Measurements from ENCODE around the gene CCDC185. TPM values are rescaled to one million over a fixed set of nuclear protein-coding genes. Genes with fewer than 3 reads are reported as not detected.
A peak's percentile ranks its signal among the peaks of the same experiment; 100 is the strongest.

The CCDC185 gene
- total and polyA plus RNA-seq, 2 of the 13 experiments (the other 11 are each of a cell fraction or from before 2014, with no cell fraction given), result not detected

DNA sequence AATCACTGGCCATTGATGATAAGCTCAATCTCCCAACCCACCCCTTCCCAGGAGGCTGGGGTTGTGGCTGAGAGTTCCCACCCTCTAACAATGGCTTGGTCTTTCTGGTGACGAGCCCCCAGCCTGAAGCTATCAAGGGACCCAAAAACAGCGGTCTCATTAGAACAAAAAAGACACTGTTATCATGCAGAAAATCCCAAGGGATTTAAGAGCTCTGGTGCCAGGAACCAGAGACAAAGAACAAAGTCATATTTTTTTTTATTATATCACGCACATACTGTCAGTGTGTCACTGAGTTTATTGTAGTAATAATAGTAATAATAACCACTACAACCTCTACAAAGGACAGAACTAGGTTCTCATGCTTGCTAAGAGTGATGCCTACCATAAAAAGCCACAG, 43.9 kb downstream of the CCDC185 start (continued):
- TF ChIP-seq POLR2G (IDR thresholded peaks at IDR 0.05; ENCODE audit: low read depth, low read length) (no peak), ZNF562 (CRISPR knock-in tag; IDR thresholded peaks at IDR 0.05; ENCODE audit: borderline replicate concordance) (no peak), RFX5 (IDR thresholded peaks at IDR 0.05; ENCODE audit: low read depth, low read length) (no peak)

DNA sequence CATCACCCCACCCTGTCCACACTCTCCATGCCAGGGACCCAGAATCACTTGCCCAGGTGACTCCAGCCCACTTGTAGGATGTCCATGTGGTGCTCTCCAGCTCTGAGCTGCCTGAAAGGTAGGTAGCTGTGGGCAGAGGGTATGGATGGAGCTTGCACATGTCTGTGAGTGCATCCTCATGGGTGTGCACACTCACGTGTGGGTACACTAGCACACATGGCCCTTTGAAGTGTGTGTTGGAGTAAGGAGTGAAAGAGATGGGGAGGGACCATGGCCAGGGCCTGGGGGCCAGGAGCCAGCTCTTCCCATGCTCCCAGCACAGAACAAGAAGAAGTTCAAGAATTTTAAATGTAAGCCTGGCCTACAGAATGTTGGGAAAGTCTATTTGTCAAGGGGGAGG, 50.2 kb downstream of the CCDC185 start:
- WGBS (ENCODE audit: low lambda C conversion rate), result 0% methylated on average over 1 of the region's 1 CpG
- no TSS peak for BruUV-seq (replicated peaks)
- Histone ChIP-seq H3K4me3 (replicated peaks in 1 of 3; ENCODE audit: insufficient read depth in 1 of 3, low read depth in 2 of 3, low read length in 3 of 3) (no peak overlapping the region), H3K27me3 (ENCODE audit: control insufficient read depth in 1 of 2, insufficient read depth in 2 of 2, low read length in 2 of 2) (no peaks in the 10 kb centered on the region; a peak in 1 of 5 replicates), H2AFZ (ENCODE audit: low read length) (no peak overlapping the region), H3K9me3 (ENCODE audit: low read length) (peaks cover 14% of the 10 kb centered on the region), H4K20me1 (ENCODE audit: insufficient read depth, low read length) (no peaks in the 10 kb centered on the region), H3K27ac (ENCODE audit: extremely low read length, insufficient read depth, low read length) (no peak overlapping the region), H3K4me1 (ENCODE audit: insufficient read depth, low read length) (no peaks in the 10 kb centered on the region), H3K36me3 (replicated peaks in 1 of 2; ENCODE audit: control insufficient read depth in 1 of 2, insufficient read depth in 2 of 2, low read length in 2 of 2) (no peaks in the 10 kb centered on the region), H3K79me2 (ENCODE audit: insufficient read depth, low read length) (no peaks in the 10 kb centered on the region), H3K9ac (ENCODE audit: insufficient read depth, low read depth, low read length) (no peak overlapping the region), H3K4me2 (ENCODE audit: low read depth, low read length) (no peak overlapping the region)
- intact Hi-C loops (cut with micrococcal nuclease; ENCODE audit: unreplicated experiment) (no loop called here), in situ Hi-C loops (cut with HindIII; ENCODE audit: extremely low pct_ligation_motif_present, low pct_unique_long_range_greater_than_20kb) (no loop called here)
- TF ChIP-seq, protein P1, sequence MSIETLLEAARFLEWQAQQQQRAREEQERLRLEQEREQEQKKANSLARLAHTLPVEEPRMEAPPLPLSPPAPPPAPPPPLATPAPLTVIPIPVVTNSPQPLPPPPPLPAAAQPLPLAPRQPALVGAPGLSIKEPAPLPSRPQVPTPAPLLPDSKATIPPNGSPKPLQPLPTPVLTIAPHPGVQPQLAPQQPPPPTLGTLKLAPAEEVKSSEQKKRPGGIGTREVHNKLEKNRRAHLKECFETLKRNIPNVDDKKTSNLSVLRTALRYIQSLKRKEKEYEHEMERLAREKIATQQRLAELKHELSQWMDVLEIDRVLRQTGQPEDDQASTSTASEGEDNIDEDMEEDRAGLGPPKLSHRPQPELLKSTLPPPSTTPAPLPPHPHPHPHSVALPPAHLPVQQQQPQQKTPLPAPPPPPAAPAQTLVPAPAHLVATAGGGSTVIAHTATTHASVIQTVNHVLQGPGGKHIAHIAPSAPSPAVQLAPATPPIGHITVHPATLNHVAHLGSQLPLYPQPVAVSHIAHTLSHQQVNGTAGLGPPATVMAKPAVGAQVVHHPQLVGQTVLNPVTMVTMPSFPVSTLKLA (IDR thresholded peaks at IDR 0.05), result peak; percentile 67
- no peak for TF ChIP-seq ZNF430 (CRISPR knock-in tag; IDR thresholded peaks at IDR 0.05)
- no peak for FAIRE-seq
- no peak for DNase-seq (ENCODE audit: low spot score)
- no peak for ATAC-seq
- ChIA-PET CTCF (ENCODE audit: low intra/inter-chr PET ratio, low total read pairs) (no interaction called here), POLR2A (no interaction called here)

DNA sequence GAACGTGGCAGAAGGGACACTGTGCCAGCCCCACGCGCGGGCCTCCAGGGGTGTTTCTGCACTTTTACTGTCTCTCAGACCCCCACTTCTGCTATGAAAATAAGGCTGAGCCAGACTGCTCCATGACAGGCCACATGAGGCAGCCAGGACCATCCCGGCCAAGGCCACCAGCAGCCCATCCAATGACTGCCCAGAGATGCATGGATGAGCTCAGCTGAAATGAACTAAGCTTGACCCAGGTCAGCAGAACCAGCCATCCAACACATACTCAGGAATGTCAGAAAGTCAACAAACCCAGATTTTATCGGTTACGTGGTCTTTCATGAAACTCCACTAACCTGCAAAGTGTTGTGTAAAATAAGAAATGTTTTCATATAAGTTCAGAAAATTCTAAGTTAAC, 51.2 kb downstream of the CCDC185 start:
- no peak overlapping the region for H3K9ac ChIP-seq (ENCODE audit: insufficient read depth, low read depth, low read length)
- no peaks in the 10 kb centered on the region for H3K36me3 ChIP-seq (replicated peaks in 1 of 2; ENCODE audit: control insufficient read depth in 1 of 2, insufficient read depth in 2 of 2, low read length in 2 of 2)
- WGBS (ENCODE audit: low lambda C conversion rate), result 7% methylated on average over 3 of the region's 7 CpGs
- ChIA-PET CTCF (ENCODE audit: low intra/inter-chr PET ratio, low total read pairs) (no interaction called here), POLR2A (no interaction called here)
- H3K4me2 ChIP-seq (ENCODE audit: low read depth, low read length), result no peak overlapping the region
- H2AFZ ChIP-seq (ENCODE audit: low read length), result no peak overlapping the region
- H3K4me1 ChIP-seq (ENCODE audit: insufficient read depth, low read length), result no peaks in the 10 kb centered on the region
- in situ Hi-C loops (cut with HindIII; ENCODE audit: extremely low pct_ligation_motif_present, low pct_unique_long_range_greater_than_20kb) (no loop called here), intact Hi-C loops (cut with micrococcal nuclease; ENCODE audit: unreplicated experiment) (no loop called here)
- TF ChIP-seq JARID2 (CRISPR knock-in tag; IDR thresholded peaks at IDR 0.05; ENCODE audit: insufficient replicate concordance) (no peak), HMG20B (CRISPR knock-in tag; conservative IDR thresholded peaks at IDR 0.05) (no peak), ZNF850 (CRISPR knock-in tag; conservative IDR thresholded peaks at IDR 0.05) (no peak), ZNF878 (CRISPR knock-in tag; IDR thresholded peaks at IDR 0.05) (no peak), HDAC2 (CRISPR knock-in tag; IDR thresholded peaks at IDR 0.05) (no peak), SNAI1 (CRISPR knock-in tag; IDR thresholded peaks at IDR 0.05; ENCODE audit: borderline replicate concordance) (no peak), TBL1XR1 (IDR thresholded peaks at IDR 0.05; ENCODE audit: borderline replicate concordance, low read length, partially characterized antibody) (no peak)
- TF ChIP-seq, protein P2, sequence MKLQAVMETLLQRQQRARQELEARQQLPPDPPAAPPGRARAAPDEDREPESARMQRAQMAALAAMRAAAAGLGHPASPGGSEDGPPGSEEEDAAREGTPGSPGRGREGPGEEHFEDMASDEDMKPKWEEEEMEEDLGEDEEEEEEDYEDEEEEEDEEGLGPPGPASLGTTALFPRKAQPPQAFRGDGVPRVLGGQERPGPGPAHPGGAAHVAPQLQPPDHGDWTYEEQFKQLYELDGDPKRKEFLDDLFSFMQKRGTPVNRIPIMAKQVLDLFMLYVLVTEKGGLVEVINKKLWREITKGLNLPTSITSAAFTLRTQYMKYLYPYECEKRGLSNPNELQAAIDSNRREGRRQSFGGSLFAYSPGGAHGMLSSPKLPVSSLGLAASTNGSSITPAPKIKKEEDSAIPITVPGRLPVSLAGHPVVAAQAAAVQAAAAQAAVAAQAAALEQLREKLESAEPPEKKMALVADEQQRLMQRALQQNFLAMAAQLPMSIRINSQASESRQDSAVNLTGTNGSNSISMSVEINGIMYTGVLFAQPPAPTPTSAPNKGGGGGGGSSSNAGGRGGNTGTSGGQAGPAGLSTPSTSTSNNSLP (IDR thresholded peaks at IDR 0.05; ENCODE audit: low read depth, low read length), result no peak
- no peaks in the 10 kb centered on the region for H3K79me2 ChIP-seq (ENCODE audit: insufficient read depth, low read length)
- H3K4me3 ChIP-seq (replicated peaks in 1 of 3; ENCODE audit: insufficient read depth in 1 of 3, low read depth in 2 of 3, low read length in 3 of 3), result no peak overlapping the region
- FAIRE-seq (no peak), DNase-seq (ENCODE audit: low spot score) (peak; percentile 22), ATAC-seq (no peak)
- H3K27me3 ChIP-seq (ENCODE audit: control insufficient read depth in 1 of 2, insufficient read depth in 2 of 2, low read length in 2 of 2), result no peaks in the 10 kb centered on the region; a peak in 1 of 5 replicates
- no TSS peak for BruUV-seq (replicated peaks)
- peaks cover 14% of the 10 kb centered on the region for H3K9me3 ChIP-seq (ENCODE audit: low read length)
- no peaks in the 10 kb centered on the region for H4K20me1 ChIP-seq (ENCODE audit: insufficient read depth, low read length)
- H3K27ac ChIP-seq (ENCODE audit: extremely low read length, insufficient read depth, low read length), result no peak overlapping the region

All from HepG2 (cell line).